Activated T-helper 9 cell treated with anti-CD3 and anti-CD28 coated beads, Interleukin-2, amount 50 U/mL, for 16 hours (primary cell): Measurements from ENCODE around the gene MED13L.
A peak's percentile ranks its signal among the peaks of the same experiment; 100 is the strongest.

Experiments used
- DNase-seq: peaks from one replicate; pipeline ENCODE4 v3.0.0-alpha.2; 2020; ENCODE audit warnings: low read depth

The MED13L gene

DNA sequence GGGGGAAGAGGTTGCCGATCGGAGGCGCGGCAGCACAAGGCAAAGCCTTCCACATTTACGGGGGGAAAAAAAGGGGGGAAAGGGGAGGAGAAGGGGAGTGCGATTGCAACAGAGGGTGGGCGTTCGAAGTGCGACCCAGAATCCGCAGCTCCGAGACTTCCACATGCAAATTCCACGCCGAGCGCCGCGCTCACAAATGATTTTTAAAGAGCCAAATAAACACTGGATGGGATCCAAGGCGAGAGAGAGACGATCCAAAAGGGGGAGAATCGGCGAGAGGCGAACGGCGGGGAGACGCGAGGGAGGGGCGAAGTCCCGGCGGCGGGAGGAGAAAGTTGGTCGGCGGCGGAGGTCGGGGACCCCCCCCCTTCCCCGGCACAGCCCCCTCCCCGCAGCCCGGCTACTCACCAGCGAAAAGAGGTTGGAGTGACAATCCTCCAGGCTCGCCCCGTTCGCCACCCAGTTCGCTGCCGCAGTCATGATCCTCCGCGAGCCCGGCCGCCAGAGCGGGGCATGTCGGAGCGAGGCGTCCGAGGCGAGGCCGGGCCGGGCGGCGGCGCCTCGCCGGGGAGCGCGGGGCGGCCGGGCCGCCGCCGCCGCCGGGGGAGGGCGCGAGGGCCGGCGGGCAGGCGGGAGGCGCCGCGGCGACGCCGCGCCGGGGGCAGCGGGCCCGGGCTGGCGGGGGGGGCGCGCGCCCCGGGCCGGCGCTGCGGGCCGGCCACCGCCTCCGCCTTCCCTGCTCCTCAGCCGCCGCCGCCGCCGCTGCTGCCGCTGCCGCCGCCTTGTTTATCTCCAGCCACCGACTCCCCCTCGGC lies 634 bp downstream of the MED13L start:
- peak; percentile 47 for DNase-seq

DNA sequence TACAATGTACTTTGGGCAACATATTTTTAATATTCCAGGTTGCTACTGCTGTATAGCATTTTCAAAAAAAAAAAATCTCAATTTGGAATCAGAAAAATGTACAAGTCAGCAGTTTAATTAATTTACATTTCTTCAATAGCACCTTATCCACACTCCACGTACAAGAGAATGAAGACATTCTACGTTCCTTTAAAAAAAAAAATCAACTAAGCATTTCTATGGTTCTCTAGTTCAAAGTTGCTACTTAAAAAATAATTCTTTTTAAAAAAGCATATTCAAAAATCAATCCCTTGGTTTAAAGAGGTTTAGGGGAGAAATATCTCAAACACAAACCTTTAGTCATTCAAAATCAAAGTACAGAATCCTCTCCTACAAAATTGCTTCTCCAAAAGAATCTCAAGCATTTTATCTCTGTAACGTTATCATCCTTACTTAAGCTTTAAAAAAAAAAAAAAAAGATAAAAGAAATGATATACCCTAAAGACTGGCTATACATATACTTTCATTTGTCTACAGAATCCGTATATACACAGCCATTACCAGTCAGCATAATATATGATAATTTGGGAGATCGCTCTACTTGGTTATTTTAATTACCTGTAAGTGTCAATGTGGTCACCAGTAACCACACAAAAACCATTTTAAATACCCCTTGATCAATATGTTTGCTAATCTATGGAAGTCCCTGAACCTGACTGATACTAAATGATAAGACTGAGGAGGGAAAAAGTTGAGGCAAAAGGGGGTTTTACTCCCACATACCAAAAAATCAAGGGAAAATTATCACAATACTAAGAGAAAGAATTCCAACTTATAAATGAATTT lies 2.7 kb downstream of the MED13L start:
- no peak for DNase-seq

DNA sequence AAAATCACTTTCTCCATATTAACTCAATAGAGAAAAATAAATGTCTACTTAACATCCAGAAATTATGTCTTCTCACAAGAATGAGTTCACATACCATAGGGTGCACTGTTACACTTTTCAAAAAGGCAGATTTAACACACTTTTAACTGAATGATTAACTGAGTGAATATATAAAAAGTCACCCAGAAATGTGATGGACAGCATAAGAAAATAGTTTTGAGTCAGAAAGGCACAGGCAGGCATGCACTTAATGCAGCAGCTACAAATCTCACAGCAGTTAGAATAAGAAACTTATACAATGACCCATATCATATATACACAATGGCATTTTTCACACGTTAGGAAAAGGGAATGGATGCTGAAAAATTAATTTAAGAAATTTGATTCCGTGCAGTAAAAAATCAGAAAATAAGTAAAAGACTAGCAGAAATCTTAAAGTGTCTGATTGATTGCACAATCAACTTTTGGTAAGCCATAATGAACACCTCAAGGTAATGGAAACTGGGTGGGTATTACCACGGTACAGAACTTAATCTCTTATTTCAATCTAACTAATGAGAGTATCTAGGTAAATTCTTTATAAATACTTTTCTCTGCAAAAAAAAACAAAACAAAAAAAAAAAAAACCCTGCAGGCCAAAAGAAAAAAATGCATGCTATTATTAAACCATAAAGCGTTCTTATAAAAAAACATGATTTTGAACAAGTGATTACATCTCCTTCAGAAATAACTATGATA lies 3.5 kb downstream of the MED13L start:
- DNase-seq = no peak

DNA sequence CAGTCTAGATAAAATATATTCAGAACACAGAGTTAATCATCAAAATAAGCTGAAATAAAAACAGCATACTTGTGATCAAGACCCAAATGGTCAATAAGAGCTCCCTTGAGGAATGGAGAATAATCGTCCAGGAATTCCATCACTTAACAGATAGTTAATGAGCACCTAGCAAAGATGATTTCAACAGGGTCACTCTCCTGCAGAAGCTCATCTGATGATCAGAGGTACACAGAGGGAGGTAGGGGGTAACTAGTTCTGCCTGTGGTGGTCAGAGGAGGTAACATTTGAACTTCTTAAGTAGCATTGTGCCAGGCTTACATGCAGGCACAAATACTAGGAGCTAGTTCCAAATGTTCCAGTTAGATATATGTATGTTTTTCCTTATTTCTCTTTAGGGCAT lies 9.5 kb downstream of the MED13L start:
- DNase-seq = no peak

DNA sequence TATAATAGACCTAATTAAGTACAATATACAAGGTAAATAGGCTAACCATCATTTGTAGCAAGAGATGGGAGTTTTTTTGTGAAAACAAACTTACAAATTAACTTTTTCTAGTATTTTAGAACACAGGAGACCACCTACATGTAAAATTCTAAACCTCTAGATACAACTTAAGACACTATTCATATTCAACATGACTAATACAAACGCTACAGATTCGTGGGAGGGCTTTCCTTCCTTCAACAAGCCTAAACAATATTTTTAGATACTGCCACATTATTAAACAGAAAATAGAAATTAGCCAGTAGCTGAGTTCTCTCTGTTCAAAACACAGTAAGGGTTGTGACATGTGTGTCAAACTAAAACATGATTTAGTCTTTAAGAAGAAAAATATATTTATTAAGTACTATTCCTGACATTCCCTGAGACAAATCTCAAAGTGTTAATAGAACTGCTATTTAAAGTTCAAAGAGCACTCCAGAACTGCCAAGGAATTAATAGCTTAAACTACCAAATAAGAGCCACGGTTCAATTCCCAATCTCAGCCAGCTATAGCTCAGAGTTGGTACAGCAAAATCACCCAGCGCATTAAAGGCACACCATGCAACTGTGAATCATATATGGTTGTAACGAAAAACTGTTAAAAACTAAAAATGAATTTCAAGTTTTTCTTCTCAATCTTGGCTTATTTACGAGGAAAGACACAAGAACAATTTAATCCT lies 10.7 kb downstream of the MED13L start:
- no peak for DNase-seq

DNA sequence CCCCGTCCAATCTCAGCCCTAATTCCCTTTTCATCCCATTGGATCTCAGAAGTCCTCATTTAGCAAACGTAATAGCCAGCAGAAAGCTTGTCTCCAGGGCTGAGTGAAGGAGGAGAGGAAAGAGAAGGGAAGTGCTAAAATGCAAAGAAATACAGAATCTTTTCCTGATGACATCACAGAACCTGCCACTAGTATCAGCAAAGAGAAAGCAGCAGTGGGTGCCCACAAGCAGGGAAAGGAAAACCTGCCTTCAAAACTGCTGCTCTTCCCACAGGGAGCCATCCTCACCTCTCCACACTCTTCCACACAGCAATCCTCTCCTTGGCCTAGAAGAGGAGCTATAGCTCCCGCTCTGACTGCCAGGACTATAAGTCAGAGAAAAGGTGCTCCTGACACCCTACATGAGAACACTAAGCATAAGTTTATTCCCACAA lies 11.3 kb downstream of the MED13L start:
- DNase-seq = no peak

DNA sequence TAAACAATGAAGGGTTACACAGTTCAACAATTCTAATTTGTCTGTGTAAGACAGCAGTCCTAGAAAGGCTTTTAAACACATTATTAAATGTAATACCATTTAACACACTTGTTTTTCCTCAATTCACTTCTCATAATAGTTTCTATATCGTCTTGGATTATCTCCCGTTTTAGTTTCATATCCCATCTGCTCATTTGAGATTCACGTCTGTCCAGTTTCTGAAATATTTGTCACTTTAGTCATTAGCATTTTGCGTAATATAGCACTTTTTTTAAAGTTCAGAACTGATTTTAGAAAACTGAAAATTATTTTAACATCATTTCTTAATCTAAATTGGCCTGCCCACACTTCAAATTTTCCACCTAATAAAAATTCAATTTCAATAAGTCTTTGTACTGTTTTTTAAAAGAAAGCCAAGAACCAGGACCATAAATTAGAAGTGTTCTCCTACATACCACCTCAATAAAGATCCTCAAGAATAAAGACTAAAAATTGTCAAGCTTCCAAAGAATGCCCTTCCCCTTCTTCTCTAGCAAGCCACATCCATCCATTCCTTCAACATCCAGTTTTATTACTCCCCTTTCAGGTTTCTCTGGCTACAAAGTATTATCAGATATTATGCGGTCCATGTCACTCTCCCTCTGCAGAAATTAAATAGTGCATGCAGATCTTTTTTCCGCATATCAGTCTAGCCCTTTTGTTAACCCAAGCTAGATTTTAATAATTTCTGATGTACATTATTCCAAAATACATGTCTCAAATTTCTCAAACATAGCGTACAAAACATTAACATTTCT lies 11.9 kb downstream of the MED13L start:
- no peak for DNase-seq

DNA sequence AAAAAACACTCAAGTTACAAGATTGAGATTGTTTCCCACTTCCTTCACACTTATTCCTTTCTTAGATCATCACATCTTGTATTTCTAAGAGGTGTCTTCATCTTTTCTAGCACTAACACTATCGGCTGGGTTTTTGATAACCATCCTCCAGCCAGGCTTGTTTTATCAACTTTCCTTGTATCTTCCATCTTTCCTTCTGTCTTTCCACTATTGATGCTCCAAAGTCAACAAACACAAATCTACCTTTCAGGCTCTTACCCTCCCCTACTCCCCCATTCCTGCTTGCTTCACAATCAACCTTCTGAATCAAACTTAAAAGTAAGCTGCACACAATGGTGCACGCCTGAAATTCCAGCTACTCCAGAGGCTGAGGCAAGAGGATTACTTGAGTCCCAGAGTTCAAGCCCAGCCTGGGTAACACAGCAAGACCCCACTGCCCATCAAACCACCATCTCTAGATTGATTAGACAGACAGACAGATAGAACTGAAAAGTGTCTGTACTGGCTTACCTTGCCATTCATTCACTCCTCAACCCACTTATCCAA lies 12.9 kb downstream of the MED13L start:
- DNase-seq = no peak

DNA sequence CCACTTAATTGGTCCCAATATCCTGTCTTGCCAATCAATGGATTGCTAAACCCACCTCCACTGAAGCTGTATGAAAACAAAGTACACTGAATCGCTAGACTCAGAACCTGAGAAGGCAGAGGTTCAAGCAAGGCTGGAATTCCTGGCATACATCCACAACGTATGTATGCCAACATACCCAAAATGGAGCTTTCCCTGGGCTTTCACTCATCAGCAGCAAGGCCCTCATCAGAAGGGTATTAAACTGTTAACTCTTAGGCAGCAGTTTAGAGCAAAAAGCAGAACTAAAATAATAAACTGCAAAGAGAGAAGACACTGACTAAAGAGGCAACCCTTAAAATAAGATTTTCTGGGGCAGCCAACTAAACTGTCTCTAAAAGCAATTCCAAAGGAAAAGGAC lies 13.6 kb downstream of the MED13L start:
- no peak for DNase-seq

DNA sequence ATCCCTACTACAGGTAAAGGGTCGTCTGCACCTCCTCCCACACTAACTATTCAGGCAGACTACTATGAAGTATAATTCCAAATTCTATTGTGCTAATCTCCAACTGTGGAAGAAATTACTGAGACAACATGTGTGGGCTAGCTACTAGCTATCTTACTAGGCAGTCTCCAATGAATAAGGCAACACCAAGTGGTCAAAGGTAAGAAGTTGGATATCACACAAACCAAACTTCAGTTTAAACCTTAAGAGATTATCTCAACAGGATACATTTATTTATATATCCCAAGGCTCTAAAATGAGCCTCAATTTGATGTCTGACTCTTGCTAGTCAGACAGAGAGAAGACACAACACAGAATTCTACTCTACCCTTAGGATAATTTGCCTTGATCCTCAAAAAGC lies 14.1 kb downstream of the MED13L start:
- DNase-seq = no peak

DNA sequence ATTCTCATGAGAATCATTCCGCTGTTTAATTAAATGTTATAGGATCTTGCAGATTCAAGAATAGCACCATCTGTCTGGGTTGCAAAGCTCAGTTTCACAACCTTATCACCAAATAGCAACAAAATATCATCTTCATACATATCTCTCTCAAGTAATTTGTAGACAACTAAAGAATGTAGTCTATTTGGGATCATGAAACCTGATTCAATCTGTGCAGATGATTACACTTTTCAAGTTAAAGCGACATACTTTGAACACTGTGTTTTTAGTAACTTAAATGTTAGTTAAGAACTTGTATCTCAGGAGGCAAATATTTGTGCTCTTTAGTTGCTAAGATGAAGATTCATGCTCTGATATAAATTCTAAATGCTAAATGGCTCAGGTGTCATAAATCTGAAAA lies 14.8 kb downstream of the MED13L start:
- no peak for DNase-seq

DNA sequence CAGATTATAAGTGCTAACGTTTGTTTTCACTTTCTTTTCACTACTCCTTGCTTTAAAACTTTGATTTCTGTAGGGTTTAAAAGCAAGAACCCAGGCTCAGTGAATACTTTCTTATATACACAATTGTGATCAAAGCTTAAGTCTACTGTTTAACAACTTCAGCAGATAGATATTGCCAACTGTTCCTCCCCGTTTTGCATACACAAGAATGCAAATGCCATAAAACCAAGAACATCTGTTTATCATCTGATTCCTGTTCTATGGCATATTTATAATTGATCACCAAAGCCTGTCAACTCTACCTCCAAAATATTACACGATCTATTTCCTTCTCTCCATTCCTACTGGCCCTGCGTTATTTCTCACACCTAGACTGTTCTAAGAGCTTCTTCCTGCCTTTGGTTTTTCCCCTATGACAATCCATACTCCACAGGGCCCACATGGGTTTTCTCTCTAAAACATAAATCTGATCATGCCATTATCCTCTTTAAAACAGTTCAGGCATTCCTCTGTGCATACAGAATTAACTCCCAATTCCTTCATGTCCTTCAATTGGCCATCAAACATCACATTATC lies 15.9 kb downstream of the MED13L start:
- DNase-seq = no peak

DNA sequence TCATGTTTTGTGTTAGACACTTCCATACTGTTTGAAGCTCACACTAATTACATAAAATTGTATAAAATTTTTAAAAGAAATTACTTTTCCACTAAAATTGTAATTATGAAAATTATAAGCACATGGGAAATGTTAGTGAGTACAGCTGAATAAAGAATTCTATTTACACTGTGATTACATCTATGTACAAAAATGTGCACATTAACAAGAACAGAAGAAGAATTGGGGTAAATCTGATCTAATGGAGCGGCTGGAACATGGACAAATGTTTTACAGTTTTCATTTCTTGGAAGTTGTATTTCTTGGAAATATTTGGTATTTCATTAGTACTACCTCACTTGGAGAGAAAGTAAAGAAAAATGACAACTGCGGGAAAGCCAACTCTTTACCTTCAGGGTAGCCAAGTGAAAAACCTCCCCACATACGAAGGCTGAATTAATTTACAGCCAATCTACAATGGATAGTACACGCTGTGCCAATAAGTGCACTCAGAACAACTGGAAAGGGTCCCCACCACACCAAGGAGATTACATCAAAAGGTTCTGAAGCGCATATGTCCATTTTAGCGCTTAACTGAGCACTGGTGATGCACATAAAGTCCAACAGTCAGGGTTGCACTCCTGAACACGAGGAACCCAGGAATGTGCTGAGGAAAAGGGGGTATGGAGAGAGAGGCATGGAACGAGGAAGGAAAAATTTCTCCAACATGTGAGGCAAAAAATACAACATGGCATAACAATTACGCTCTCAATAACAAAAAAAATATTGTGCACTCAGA lies 17.5 kb downstream of the MED13L start:
- no peak for DNase-seq

DNA sequence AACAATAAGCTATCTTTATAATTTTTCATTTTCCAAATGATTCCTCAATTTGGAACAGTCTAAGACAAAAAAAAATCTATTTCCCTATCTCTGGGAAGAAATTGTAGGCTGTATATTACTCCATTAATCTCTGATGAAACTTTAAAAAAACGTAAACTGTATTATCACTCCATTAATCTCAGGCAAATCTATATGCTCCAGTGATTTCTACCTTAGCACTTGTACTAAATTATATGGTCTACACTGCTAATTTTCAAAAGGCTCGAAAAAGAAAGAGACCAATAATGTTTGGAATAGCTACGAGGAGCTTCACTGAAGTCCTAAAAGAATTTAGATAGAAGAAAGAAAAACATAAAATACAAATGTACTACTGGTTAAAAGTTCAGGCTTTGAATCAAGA lies 19.7 kb downstream of the MED13L start:
- no peak for DNase-seq

DNA sequence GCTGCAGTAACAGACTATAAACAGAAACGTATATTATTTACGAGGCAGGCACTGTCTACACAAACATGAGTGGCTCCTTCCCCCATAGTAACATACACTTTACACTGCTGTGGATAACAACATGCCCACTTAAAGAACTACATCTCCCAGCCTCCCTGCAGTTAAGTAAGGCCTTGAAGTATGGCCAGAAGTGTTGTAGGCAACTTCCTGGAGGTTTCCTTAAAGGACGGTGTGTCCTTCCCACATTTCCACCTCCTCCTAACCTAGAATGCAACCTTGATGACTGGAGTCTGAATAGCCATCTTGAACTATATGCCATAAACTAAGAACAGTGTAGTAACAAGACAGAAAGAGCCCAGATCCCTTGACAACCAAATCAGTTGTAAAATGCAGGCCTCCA lies 20.3 kb downstream of the MED13L start:
- DNase-seq = no peak

DNA sequence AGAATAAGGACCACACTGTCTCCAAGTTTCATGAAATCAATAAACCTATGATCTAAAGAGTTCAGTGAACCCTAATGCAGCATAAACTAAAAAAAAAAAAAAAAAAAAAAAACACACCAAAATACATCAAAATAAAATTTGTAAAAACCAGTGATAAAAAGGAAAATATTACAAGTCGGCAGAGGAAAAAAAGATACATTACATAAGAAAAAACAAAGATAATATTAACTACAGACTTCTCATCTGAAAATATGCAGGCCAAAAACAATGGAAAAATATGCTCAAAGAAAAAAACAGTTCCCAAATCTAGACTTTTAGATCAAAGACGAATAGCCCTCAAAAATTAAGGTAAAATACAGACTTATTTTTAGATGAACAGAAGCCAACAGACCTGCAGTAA lies 27.6 kb downstream of the MED13L start:
- DNase-seq = no peak

DNA sequence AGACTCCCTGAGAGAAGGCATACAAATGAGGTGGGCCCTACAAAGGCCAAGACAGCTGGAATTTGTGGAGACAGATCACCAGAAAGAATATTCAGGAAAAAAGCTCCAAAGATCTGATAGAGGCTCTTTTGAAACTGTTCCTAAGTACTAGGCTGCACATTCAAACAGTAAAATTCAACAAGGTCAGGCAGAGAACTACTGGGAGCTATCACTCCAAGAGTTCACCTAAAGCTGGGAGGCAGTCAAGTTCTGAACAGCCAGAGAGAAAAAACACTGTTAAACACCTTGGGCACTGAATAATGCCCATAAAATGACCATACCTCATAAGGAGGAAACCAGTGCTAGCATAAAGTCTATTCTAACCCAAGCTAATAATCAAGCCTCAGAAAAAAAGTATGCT lies 28.6 kb downstream of the MED13L start:
- no peak for DNase-seq

DNA sequence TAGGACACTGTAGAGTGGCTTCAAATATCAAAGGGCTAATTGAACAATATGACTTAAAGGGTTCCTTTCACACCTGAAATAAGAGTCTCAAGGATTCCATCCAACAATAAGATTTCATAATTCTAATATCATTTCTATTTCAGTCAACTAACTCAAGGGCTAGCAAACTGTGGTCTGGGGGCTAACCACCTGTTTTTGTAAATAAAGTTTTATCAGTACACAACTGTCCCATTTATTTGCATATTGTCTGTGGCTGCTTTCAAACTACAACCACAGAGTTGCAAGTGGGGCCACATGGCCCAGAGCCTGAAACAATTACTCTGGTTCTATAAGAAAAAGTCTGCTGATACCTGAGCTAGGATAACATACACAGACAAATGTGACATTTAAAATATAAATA lies 29.1 kb downstream of the MED13L start:
- DNase-seq = no peak

DNA sequence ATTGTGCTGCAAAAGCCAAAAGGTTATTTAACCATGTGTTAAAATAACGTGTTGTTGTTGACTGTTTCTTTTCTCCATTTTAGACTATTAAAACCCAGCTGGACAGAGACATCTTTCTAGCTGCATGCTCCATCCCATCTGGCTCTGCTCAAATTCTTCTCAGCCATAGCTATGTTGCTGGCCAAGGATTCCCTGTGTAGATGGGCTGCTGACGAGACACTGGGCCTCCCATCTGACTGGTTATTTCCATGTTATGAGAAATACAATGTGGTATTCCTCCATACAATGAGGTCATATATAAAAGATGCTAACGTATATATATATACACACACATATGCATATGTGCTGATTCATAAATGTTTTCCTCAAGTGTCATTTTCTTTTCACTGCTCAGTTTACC lies 30.1 kb downstream of the MED13L start:
- DNase-seq = no peak
